Fibroblast of upper back skin (primary cell): ENCODE results near the gene RUFY3.

Source experiments
- DNase-seq: peaks from one replicate; pipeline ENCODE4 v3.0.0-alpha.2; 2013

RUFY3 gene

DNA sequence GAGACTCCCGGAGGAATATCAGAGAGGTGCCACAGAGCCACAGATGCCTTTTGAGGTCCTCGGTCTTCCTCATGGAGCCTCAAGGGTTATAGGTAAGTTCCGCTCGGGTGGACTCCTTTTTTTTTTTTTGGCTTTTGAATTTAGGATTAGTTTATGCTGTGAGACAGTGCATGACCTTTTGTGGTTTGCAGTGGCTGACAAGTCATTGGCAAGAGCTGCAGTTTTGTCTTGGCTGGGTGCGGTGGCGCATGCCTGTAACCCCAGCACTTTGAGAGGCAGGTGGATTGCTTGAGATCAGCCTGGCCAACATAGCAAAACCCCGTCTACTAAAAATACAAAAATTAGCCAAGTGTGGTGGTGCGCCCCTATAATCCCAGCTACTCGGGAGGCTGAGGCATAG lies 122.4 kb downstream of the RUFY3 start:
- DNase-seq = no peak

- DNase-seq = no peak
These were observed 127.5 kb downstream of the RUFY3 start for GRCh38 chr4:70849291-70849690.

GRCh38 chr4:70855464-70855863 lies 133.7 kb downstream of the RUFY3 start:
- DNase-seq = no peak
